HUES64 (cell line): ENCODE measurements around the gene POLR2F.
A peak's percentile ranks its signal among the peaks of the same experiment; 100 is the strongest.
"Not testable (repeated sequence)": the region's sequence is repeated elsewhere in the genome, so short reads cannot be mapped to it uniquely, and the experiment has no call there.

ENCODE experiments used
- H3K27ac ChIP-seq: 2 replicates; pipeline ENCODE4 v1.7.0; 2013; ENCODE audit warnings: low read depth, low read length, inconsistent platforms
- H3K27me3 ChIP-seq: 2 replicates; pipeline ENCODE4 v1.6.1; 2013; ENCODE audit warnings: mild to moderate bottlenecking, low read length; ENCODE audit not compliant: insufficient read depth
- H3K36me3 ChIP-seq: 2 replicates; pipeline ENCODE4 v1.6.1; 2013; ENCODE audit warnings: mild to moderate bottlenecking, low read length; ENCODE audit not compliant: insufficient read depth
- H3K4me1 ChIP-seq: 2 replicates; pipeline ENCODE4 v1.6.1; 2013; ENCODE audit warnings: mild to moderate bottlenecking, low read length, moderate library complexity; ENCODE audit not compliant: insufficient read depth
- H3K4me3 ChIP-seq: 2 replicates; pipeline ENCODE4 v1.5.1; 2013; ENCODE audit warnings: mild to moderate bottlenecking, low read length, moderate library complexity
- H3K9ac ChIP-seq: 2 replicates; pipeline ENCODE4 v1.6.1; 2013; ENCODE audit warnings: mild to moderate bottlenecking, low read depth, low read length
- H3K9me3 ChIP-seq: 2 replicates; pipeline ENCODE4 v1.6.1; 2013; ENCODE audit warnings: low read depth, low read length; ENCODE audit not compliant: insufficient read depth
- WGBS: fragments of 150-250, 120-280 bp; methylation state at CpG from one replicate; pipeline ENCODE4 v1.1.7; 2013; ENCODE audit warnings: missing lambda C conversion rate; 5-methylcytosine and 5-hydroxymethylcytosine counted together

POLR2F gene

DNA sequence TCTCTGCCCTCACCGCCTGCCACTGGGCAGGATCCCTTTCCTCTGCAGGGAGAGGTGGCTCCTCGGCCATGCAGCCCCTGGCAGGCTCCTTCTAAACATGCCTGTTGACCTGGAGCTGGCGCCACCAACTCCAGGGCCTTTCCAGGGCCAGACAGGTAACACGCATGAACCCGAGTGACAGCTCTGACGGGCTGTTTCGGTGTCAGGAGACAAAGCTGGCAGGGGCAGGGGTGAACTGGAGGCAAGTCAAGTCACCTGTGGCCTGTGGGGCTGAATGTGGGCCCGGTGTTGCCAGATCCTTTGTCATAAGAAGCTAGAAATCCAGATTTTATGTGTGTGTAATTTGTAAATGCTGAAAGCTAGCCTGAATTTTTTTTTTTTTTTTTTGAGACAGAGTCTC is 11.4 kb upstream of the POLR2F start:
- no peak overlapping the region for H3K4me3 ChIP-seq
- no peak overlapping the region for H3K9ac ChIP-seq
- H3K27me3 ChIP-seq: no peaks in the 10 kb centered on the region
- H3K27ac ChIP-seq: no peak overlapping the region
- H3K4me1 ChIP-seq: no peaks in the 10 kb centered on the region
- H3K9me3 ChIP-seq: no peaks in the 10 kb centered on the region
- peaks cover 30% of the 10 kb centered on the region for H3K36me3 ChIP-seq
- 96% methylated on average over 8 of the region's 8 CpGs for WGBS

DNA sequence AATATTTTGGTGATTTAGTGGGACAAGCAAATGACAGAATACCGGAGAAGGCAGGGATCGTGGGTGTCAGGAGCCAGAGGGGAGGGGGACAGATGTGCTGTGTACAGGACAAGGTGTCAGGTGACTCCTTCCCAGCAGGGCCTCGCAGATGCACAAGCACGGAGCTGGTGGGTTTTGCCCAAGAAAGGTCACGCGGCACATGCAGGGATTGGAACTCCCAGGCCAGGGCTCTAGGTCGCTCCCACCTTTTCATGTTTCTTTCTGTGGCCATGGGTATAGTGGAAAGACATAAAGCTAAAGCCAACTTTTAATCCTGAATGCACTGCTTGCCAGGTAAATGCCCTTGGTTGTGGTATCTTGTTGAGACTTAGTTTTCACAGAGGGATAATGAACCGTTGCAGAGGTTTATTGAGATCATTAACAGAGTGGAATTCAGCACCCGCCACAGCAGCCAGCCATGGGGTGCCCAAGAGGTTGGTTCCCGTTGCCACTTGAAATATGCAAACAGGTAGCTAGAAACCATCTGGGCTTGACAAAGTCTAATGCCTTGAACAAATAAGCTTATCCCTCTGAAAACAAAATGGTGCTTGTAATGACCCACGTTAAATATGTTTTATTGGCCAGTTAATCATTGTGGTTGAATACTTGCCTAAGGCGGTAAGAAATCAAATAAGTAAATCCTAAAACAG is 10.2 kb upstream of the POLR2F start:
- Histone ChIP-seq H3K4me1 (no peaks in the 10 kb centered on the region), H3K9ac (no peak overlapping the region), H3K4me3 (no peak overlapping the region), H3K27me3 (no peaks in the 10 kb centered on the region), H3K36me3 (peaks cover 22% of the 10 kb centered on the region), H3K27ac (no peak overlapping the region), H3K9me3 (no peaks in the 10 kb centered on the region)
- WGBS: 92% methylated on average over 12 of the region's 12 CpGs

DNA sequence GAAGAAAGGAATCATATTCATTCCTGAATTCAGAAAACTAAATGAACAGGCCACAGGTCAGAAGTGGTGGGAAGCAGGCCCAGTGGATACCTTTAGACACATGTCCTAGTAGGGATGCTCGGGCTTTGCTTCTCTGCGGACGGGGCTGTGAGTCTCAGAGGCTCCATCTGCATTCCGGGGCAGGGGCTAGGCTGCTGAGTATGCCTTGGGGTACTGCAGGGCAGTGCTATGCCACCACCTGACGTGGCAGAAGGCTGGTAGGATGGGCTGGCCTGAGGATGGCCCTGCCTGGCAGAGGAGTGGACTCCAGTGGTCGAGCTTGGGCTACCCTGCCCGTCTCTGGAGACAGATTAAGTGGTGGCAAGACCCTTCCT is 9.7 kb upstream of the POLR2F start:
- H3K27ac ChIP-seq: no peak overlapping the region
- no peaks in the 10 kb centered on the region for H3K4me1 ChIP-seq
- no peak overlapping the region for H3K4me3 ChIP-seq
- no peaks in the 10 kb centered on the region for H3K9me3 ChIP-seq
- WGBS: 92% methylated on average over 7 of the region's 7 CpGs
- H3K9ac ChIP-seq: no peak overlapping the region
- H3K36me3 ChIP-seq: peaks cover 22% of the 10 kb centered on the region
- H3K27me3 ChIP-seq: no peaks in the 10 kb centered on the region

DNA sequence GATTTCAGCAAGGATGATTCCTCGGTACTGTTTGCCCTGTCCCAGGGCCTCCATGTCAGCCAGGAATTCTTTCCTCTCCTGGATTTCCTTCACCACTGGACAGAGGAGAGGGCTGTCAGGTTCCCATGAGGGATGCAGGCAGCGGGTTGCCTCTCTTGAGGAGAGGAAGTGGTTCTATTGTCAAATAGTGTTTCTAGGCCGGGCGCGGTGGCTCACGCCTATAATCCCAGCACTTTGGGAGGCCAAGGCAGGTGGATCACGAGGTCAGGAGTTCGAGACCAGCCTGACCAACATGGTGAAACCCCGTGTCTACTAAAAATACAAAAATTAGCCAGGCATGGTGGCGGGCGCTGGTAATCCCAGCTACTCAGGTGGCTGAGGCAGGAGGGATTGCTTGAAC is 9.1 kb upstream of the POLR2F start:
- H3K27ac ChIP-seq, H3K27me3 ChIP-seq, H3K4me1 ChIP-seq, H3K4me3 ChIP-seq, H3K9ac ChIP-seq, H3K9me3 ChIP-seq: not testable (repeated sequence)
- peaks cover 17% of the 10 kb centered on the region for H3K36me3 ChIP-seq
- WGBS: 95% methylated on average over 11 of the region's 11 CpGs

DNA sequence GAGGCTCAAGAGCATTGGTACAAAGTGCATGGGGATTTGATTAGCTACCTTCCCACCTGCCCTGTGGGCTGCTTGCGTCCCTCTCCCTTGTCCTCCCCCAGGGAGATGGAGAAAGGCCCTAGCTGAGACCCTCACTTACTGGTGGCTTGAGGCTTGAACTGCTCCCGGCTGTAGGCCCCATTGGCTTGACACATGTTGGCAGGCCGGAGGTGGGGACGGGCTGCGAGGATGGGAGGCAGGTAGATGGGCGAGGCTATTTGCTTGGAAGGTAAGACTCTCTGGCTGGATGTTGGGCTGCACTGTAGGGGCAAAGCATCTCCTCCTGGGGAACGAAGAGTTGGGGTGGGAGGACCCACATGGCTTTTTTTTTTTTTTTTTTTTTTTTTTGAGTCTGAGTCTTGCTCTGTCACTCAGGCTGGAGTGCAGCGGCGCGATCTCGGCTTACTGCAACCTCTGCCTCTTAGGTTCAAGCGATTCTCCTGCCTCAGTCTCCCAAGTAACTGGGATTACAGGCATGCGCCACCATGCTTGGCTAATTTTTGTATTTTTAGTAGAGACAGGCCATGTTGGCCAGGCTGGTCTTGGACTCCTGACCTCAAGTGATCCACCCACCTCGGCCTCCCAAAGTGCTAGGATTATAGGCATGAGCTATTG is 6.2 kb upstream of the POLR2F start:
- not testable (repeated sequence) for H3K27ac ChIP-seq, H3K4me1 ChIP-seq, H3K9ac ChIP-seq, H3K27me3 ChIP-seq, H3K36me3 ChIP-seq, H3K4me3 ChIP-seq, H3K9me3 ChIP-seq
- 93% methylated on average over 14 of the region's 14 CpGs for WGBS

DNA sequence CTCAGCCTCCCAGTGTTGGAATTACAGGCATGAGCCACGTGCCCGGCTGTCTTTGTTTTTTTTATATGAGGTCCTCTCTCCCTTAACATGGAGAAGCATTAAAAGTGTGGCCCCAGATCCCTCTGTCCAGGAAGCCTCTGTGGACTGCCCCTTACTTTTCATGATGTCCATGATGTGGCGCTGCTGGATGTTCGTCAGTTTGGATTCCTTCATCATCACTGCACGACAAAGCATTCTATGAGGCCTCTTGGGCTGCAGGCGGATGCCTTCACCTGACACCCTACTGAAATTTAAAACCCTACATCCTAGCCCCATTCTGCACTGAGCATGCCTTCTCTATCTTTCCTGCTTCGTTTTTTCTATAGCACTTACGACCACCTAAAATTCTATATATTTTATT is 2.2 kb upstream of the POLR2F start:
- no peaks in the 10 kb centered on the region for H3K4me1 ChIP-seq
- WGBS: 67% methylated on average over 7 of the region's 8 CpGs
- peaks cover 12% of the 10 kb centered on the region for H3K27me3 ChIP-seq
- H3K36me3 ChIP-seq: no peaks in the 10 kb centered on the region
- no peak overlapping the region for H3K27ac ChIP-seq
- H3K4me3 ChIP-seq: no peak overlapping the region
- no peaks in the 10 kb centered on the region for H3K9me3 ChIP-seq
- H3K9ac ChIP-seq: no peak overlapping the region

DNA sequence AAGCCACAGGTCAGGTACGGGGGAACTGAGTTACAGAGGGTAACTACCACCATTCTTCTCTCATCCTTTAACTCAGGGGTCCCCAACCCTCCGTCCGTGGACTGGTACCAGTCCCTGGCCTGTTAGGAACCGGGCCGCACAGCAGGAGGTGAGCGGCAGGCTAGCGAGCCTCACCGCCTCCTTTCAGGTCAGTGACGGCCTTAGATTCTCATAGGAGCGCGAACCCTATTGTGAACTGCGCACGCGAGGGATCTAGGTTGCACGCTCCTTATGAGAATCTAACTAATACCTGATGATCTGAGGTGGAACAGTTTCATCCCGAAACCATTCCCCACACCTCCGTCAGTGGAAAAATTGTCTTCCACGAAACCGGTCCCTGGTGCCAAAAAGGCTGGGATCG is 870 bp upstream of the POLR2F start:
- 14% methylated on average over 20 of the region's 20 CpGs for WGBS
- not testable (repeated sequence) for H3K4me1 ChIP-seq, H3K9ac ChIP-seq

DNA sequence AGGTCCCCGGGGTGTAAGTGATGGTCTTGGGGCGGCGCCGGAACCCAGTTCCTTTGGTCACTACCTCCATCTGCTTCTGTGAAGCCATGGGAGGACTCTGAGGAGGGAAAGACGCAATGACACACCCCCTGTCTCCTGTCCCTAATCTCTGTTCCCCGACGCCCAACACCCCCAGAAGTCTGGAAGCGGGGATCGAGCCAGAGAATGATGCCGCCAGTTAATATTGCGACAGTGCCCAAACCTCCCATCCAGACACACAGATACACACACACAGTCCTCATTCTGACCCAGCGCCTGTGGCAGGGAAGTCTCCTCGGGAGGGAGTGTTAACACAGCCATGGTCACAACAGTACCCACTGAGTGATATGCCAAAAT is 450 bp upstream of the POLR2F start:
- H3K27me3 ChIP-seq: peaks cover 12% of the 10 kb centered on the region
- no peak overlapping the region for H3K27ac ChIP-seq
- WGBS: 2% methylated on average over 11 of the region's 13 CpGs
- peak overlapping the region; percentile 94 for H3K4me3 ChIP-seq
- H3K4me1 ChIP-seq: no peaks in the 10 kb centered on the region
- peaks cover 17% of the 10 kb centered on the region for H3K36me3 ChIP-seq
- no peaks in the 10 kb centered on the region for H3K9me3 ChIP-seq
- 0 out of 2 replicates have a peak overlapping the region, but pooled peaks have one; percentile 3 for H3K9ac ChIP-seq

More for the DNA sequence above, 870 bp upstream of the POLR2F start:
- not testable (repeated sequence) for H3K9me3 ChIP-seq, H3K27ac ChIP-seq
- H3K4me3 ChIP-seq: peak overlapping the region; percentile 94
- peaks cover 13% of the 10 kb centered on the region for H3K36me3 ChIP-seq
- peaks cover 12% of the 10 kb centered on the region for H3K27me3 ChIP-seq

DNA sequence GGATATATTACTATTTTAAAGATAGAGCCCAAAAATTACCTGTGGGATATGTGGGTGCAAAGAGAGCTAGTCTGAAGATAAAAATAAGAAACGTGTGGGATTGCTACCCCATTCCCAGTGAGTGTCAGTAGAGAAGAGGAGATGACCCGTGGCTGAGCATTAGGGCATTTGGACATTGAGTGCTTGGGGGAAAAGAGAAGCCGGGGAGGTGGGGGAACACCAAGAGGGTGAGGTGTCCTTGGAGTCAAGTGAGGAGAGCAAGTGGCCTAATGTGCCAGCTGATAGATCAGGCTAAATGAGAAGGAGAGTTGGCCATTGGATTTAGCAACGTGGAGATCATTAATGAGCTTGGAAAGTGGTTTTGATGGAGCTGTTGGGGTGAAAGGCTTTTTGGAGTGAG is 1.2 kb downstream of the POLR2F start:
- Histone ChIP-seq H3K9ac (peak overlapping the region; percentile 90), H3K4me1 (no peaks in the 10 kb centered on the region), H3K9me3 (no peaks in the 10 kb centered on the region), H3K27ac (no peak overlapping the region), H3K27me3 (peaks cover 12% of the 10 kb centered on the region), H3K4me3 (peak overlapping the region; percentile 94), H3K36me3 (peaks cover 34% of the 10 kb centered on the region)
- WGBS: 82% methylated on average over 4 of the region's 4 CpGs

DNA sequence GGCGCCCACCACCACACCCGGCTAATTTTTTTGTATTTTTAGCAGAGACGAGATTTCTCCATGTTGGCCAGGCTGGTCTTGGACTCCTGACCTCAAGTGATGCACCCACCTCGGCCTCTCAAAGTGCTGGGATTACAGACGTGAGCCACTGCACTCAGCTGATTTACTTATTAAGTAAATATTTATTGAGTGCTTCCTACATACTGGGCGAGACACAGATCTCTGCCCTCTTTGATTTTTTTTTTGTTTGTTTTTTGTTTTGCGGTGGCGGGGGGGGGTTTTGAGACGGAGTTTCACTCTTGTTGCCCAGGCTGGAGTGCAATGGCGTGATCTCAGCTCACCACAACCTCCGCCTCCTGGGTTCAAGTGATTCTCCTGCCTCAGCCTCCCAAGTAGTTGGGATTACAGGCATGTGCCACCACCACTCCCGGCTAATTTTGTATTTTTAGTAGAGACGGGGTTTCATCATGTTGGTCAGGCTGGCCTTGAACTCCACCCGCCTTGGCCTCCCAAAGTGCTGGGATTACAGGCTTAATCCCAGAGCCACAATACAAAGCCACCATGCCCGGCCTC is 2.4 kb downstream of the POLR2F start:
- not testable (repeated sequence) for H3K27ac ChIP-seq, H3K9me3 ChIP-seq, H3K9ac ChIP-seq, H3K4me3 ChIP-seq, H3K4me1 ChIP-seq
- H3K27me3 ChIP-seq: peaks cover 12% of the 10 kb centered on the region
- H3K36me3 ChIP-seq: peaks cover 43% of the 10 kb centered on the region
- 94% methylated on average over 14 of the region's 15 CpGs for WGBS

DNA sequence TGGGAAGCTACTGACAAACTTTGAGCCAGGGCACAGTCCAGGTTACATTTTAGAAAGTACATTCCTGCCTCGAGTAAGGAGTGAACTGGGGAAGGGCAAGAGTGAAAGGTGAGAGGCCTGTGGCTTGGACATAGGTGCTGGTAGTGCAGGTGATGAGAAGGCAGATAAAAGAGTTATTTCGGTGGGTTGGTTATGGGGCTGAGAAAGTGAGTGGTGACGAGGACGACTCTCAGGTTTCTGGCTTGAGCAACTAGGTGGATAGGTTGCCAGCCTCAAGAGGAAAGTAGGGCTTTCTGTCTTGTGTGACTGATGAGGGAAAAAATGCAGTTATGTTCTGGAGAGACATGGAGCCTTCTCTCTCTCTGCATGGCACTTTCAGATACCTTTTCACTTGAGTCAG is 3.7 kb downstream of the POLR2F start:
- Histone ChIP-seq H3K4me1 (no peaks in the 10 kb centered on the region), H3K9ac (no peak overlapping the region), H3K36me3 (peaks cover 56% of the 10 kb centered on the region), H3K27me3 (peaks cover 8% of the 10 kb centered on the region), H3K4me3 (no peak overlapping the region), H3K9me3 (no peaks in the 10 kb centered on the region), H3K27ac (no peak overlapping the region)
- WGBS: 93% methylated on average over 4 of the region's 4 CpGs
